ENCODE measurements around the gene BRMS1L.

- no peak for TF ChIP-seq CTCF (optimal IDR thresholded peaks at IDR 0.05 in 1 of 3, IDR thresholded peaks at IDR 0.05 in 1 of 3, conservative IDR thresholded peaks at IDR 0.05 in 1 of 3; ENCODE audit: extremely low read depth in 1 of 3, insufficient read depth in 2 of 3, low read length in 3 of 3)
- TF ChIP-seq EZH2 (IDR thresholded peaks at IDR 0.05; ENCODE audit: low read length): no peak
Measured at GRCh38 chr14:35829449-35829848, 3.3 kb downstream of the BRMS1L start.
